GM23338 (cell line): ENCODE data around the gene TMEM219. TPM values are rescaled to one million over a fixed set of nuclear protein-coding genes. Genes with fewer than 3 reads are reported as not detected.

Experiments used
- ATAC-seq: fragments of 200-7000 bp; cut with Tn5 transposase; 3 replicates; pipeline ENCODE4 v1.9.1; 2020
- DNase-seq: peaks from one replicate; pipeline ENCODE4 v3.0.0-alpha.2; 2015; ENCODE audit warnings: low spot score
- H2AFZ ChIP-seq: fragments of 200-600 bp; sonication (generic); 2 replicates; pipeline ENCODE4 v1.8.0; 2016; ENCODE audit warnings: antibody characterized with exemption, mild to moderate bottlenecking, moderate library complexity
- H3F3A ChIP-seq: fragments of 200-600 bp; sonication (generic); replicated peaks from 2 replicates; pipeline ENCODE4 v1.8.0; 2017; ENCODE audit warnings: antibody characterized with exemption, mixed run types, low read depth
- H3K27ac ChIP-seq: fragments of 200-600 bp; sonication (generic); 2 replicates; pipeline ENCODE4 v1.6.1; 2016; ENCODE audit warnings: low read depth
- H3K27me3 ChIP-seq: fragments of 200-600 bp; sonication (generic); 2 replicates; pipeline ENCODE4 v1.8.0; 2016; ENCODE audit warnings: mild to moderate bottlenecking, mixed run types, moderate library complexity; ENCODE audit not compliant: insufficient read depth
- H3K36me3 ChIP-seq: fragments of 200-600 bp; sonication (generic); 2 replicates; pipeline ENCODE4 v1.8.0; 2016; ENCODE audit warnings: mild to moderate bottlenecking; ENCODE audit not compliant: insufficient read depth
- H3K4me1 ChIP-seq: fragments of 200-600 bp; sonication (generic); 2 replicates; pipeline ENCODE4 v1.8.0; 2016; ENCODE audit warnings: mild to moderate bottlenecking, moderate library complexity; ENCODE audit not compliant: insufficient read depth
- H3K4me2 ChIP-seq: fragments of 200-600 bp; sonication (generic); 2 replicates; pipeline ENCODE4 v1.7.1; 2017; ENCODE audit warnings: mixed run types
- H3K4me3 ChIP-seq: fragments of 200-600 bp; sonication (generic); 2 replicates; pipeline ENCODE4 v1.6.1; 2016; ENCODE audit warnings: mixed run types
- H3K79me2 ChIP-seq: fragments of 200-600 bp; sonication (generic); replicated peaks from 2 replicates; pipeline ENCODE4 v1.8.0; 2017; ENCODE audit warnings: mild to moderate bottlenecking; ENCODE audit not compliant: insufficient read depth
- H3K9me2 ChIP-seq: fragments of 200-600 bp; sonication (generic); 2 replicates; pipeline ENCODE4 v1.8.0; 2017; ENCODE audit not compliant: insufficient read depth
- H4K20me1 ChIP-seq: fragments of 200-600 bp; sonication (generic); replicated peaks from 2 replicates; pipeline ENCODE4 v1.8.0; 2017; ENCODE audit warnings: mild to moderate bottlenecking; ENCODE audit not compliant: insufficient read depth
- H3K27ac Mint-ChIP-seq: 2 replicates; pipeline ENCODE4 v1.8.0; 2020; ENCODE audit warnings: inconsistent platforms, mild to moderate bottlenecking, moderate library complexity, mixed read lengths
- H3K27me3 Mint-ChIP-seq: 3 replicates; pipeline ENCODE4 v1.8.0; 2022; ENCODE audit warnings: low read depth, mild to moderate bottlenecking, moderate library complexity, mixed read lengths, inconsistent platforms; ENCODE audit not compliant: insufficient read depth, poor library complexity
- H3K36me3 Mint-ChIP-seq: 3 replicates; pipeline ENCODE4 v1.8.0; 2021; ENCODE audit warnings: low read depth, mild to moderate bottlenecking, inconsistent platforms, moderate library complexity, mixed read lengths
- H3K4me1 Mint-ChIP-seq: 3 replicates; pipeline ENCODE4 v1.8.0; 2020; ENCODE audit warnings: mild to moderate bottlenecking, inconsistent platforms, mixed read lengths
- H3K4me3 Mint-ChIP-seq: 3 replicates; pipeline ENCODE4 v1.8.0; 2021; ENCODE audit warnings: moderate library complexity, mild to moderate bottlenecking, inconsistent platforms, mixed read lengths
- H3K9me3 Mint-ChIP-seq: 3 replicates; pipeline ENCODE4 v1.8.0; 2020; ENCODE audit warnings: moderate library complexity, mild to moderate bottlenecking, inconsistent platforms, mixed read lengths
- JUNB ChIP-seq: IDR thresholded peaks from one replicate; pipeline ENCODE4 v1.6.1; 2016; ENCODE audit warnings: antibody characterized with exemption; ENCODE audit not compliant: unreplicated experiment
- NANOG ChIP-seq: IDR thresholded peaks from 2 replicates; pipeline ENCODE4 v1.6.1; 2016; ENCODE audit warnings: antibody characterized with exemption, borderline replicate concordance
- polyA plus RNA-seq: library from polyadenylated mRNA; unstranded; fragments of >200 nt; fragmentation: Nextera tagmentation; extraction: Ambion mirVana; gene quantifications from 2 replicates; pipeline ENCODE4 v1.2.1, GENCODE V29; 2016
- total RNA-seq: library from RNA; depleted of rRNA; stranded (reverse); fragments of >200 nt; shearing (Covaris generic); gene quantifications from 2 replicates; pipeline ENCODE4 v1.2.3, GENCODE V29; 2014
- TF ChIP-seq, protein P1 (sequence below): fragments of 250-450 bp; sonication (Bioruptor Pico); IDR thresholded peaks from 2 replicates; pipeline ENCODE4 v1.5.0; 2020; ENCODE audit warnings: mild to moderate bottlenecking, moderate library complexity
- TF ChIP-seq, protein P2 (sequence below): IDR thresholded peaks from 2 replicates; pipeline ENCODE4 v1.6.1; 2016; ENCODE audit warnings: antibody characterized with exemption
- TF ChIP-seq, protein P3 (sequence below): IDR thresholded peaks from one replicate; pipeline ENCODE4 v1.6.1; 2018; ENCODE audit warnings: antibody characterized with exemption; ENCODE audit not compliant: unreplicated experiment
- TF ChIP-seq, protein P4 (sequence below), 2 experiments: fragments of 200-600 bp in 1 of 2; sonication (generic) in 1 of 2; conservative IDR thresholded peaks; 2 replicates each; pipeline versions ENCODE4 v1.5.1 to v1.6.1; 2016 to 2017; ENCODE audit warnings: antibody characterized with exemption in 2 of 2, low read depth in 2 of 2, mild to moderate bottlenecking in 2 of 2, moderate library complexity in 1 of 2

The TMEM219 gene
- total and polyA plus RNA-seq, 2 experiments from 2014 or later: 50.0 to 82.3 TPM

DNA sequence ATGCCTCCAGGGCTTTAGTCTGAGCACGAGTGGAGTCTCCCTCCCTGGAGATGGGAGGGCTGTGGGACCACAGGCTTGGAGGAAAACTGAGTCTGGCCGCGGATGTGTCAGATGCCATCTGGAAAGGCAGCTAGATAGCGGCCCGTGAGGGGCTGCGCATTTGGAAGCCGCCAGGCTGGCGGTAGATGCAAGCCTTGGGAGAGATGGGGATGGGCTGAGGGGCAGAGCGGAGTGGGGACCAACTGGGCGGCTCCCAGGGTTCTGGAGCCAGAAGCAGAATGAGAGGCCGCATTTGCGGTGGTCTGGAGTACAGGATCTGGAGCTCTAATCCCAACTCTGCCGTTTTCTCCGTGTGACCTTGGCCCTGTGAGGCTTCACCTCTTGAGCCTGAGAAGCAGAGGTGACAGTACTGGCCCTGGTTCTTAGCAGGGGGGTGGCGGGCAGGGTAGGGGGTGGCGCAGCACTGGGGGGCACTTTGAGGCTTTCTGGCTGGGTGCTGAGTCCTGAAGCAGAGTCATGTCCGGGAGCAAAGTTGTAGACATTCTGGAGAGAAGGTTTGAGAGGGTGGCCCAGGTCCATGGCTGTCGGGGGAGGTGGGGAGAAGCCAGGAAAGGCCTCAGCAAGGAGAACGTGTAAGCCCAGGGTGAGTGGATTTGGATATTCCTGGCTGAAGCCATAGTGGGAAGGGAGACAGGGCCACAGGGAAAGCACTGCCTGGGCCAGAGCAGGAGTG, 40.9 kb downstream of the TMEM219 start:
- peaks cover 5% of the 10 kb centered on the region; the same call in 1 of the 2 replicates for H3K36me3 ChIP-seq
- H3K9me2 ChIP-seq: no peaks in the 10 kb centered on the region
- 0 out of 2 replicates have a peak, but pooled peaks cover 1% of the 10 kb centered on the region for H3F3A ChIP-seq
- Mint-ChIP-seq H3K9me3 (no peaks in the 10 kb centered on the region), H3K27ac (peak overlapping the region; percentile 62; the same call in 1 of the 2 replicates), H3K27me3 (peaks cover 15% of the 10 kb centered on the region), H3K4me3 (no peak overlapping the region; the same call in 2 of the 3 replicates), H3K36me3 (peaks cover 25% of the 10 kb centered on the region), H3K4me1 (peaks cover 41% of the 10 kb centered on the region)
- H3K4me1 ChIP-seq: peaks cover 18% of the 10 kb centered on the region
- H3K27ac ChIP-seq: no peak overlapping the region
- no peak overlapping the region for H3K4me2 ChIP-seq
- H3K79me2 ChIP-seq: no peaks in the 10 kb centered on the region
- no peak for ATAC-seq
- H3K27me3 ChIP-seq: no peaks in the 10 kb centered on the region
- TF ChIP-seq, protein P1, sequence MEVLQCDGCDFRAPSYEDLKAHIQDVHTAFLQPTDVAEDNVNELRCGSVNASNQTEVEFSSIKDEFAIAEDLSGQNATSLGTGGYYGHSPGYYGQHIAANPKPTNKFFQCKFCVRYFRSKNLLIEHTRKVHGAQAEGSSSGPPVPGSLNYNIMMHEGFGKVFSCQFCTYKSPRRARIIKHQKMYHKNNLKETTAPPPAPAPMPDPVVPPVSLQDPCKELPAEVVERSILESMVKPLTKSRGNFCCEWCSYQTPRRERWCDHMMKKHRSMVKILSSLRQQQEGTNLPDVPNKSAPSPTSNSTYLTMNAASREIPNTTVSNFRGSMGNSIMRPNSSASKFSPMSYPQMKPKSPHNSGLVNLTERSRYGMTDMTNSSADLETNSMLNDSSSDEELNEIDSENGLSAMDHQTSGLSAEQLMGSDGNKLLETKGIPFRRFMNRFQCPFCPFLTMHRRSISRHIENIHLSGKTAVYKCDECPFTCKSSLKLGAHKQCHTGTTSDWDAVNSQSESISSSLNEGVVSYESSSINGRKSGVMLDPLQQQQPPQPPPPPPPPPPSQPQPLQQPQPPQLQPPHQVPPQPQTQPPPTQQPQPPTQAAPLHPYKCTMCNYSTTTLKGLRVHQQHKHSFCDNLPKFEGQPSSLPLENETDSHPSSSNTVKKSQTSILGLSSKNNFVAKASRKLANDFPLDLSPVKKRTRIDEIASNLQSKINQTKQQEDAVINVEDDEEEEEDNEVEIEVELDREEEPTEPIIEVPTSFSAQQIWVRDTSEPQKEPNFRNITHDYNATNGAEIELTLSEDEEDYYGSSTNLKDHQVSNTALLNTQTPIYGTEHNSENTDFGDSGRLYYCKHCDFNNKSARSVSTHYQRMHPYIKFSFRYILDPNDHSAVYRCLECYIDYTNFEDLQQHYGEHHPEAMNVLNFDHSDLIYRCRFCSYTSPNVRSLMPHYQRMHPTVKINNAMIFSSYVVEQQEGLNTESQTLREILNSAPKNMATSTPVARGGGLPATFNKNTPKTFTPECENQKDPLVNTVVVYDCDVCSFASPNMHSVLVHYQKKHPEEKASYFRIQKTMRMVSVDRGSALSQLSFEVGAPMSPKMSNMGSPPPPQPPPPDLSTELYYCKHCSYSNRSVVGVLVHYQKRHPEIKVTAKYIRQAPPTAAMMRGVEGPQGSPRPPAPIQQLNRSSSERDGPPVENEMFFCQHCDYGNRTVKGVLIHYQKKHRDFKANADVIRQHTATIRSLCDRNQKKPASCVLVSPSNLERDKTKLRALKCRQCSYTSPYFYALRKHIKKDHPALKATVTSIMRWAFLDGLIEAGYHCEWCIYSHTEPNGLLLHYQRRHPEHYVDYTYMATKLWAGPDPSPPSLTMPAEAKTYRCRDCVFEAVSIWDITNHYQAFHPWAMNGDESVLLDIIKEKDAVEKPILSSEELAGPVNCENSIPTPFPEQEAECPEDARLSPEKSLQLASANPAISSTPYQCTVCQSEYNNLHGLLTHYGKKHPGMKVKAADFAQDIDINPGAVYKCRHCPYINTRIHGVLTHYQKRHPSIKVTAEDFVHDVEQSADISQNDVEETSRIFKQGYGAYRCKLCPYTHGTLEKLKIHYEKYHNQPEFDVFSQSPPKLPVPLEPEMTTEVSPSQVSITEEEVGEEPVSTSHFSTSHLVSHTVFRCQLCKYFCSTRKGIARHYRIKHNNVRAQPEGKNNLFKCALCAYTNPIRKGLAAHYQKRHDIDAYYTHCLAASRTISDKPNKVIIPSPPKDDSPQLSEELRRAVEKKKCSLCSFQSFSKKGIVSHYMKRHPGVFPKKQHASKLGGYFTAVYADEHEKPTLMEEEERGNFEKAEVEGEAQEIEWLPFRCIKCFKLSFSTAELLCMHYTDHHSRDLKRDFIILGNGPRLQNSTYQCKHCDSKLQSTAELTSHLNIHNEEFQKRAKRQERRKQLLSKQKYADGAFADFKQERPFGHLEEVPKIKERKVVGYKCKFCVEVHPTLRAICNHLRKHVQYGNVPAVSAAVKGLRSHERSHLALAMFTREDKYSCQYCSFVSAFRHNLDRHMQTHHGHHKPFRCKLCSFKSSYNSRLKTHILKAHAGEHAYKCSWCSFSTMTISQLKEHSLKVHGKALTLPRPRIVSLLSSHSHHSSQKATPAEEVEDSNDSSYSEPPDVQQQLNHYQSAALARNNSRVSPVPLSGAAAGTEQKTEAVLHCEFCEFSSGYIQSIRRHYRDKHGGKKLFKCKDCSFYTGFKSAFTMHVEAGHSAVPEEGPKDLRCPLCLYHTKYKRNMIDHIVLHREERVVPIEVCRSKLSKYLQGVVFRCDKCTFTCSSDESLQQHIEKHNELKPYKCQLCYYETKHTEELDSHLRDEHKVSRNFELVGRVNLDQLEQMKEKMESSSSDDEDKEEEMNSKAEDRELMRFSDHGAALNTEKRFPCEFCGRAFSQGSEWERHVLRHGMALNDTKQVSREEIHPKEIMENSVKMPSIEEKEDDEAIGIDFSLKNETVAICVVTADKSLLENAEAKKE: no peak
- no peak for DNase-seq
- H3K4me3 ChIP-seq: no peak overlapping the region
- H4K20me1 ChIP-seq: peaks cover 8% of the 10 kb centered on the region; the same call in 1 of the 2 replicates
- H2AFZ ChIP-seq: no peak overlapping the region

DNA sequence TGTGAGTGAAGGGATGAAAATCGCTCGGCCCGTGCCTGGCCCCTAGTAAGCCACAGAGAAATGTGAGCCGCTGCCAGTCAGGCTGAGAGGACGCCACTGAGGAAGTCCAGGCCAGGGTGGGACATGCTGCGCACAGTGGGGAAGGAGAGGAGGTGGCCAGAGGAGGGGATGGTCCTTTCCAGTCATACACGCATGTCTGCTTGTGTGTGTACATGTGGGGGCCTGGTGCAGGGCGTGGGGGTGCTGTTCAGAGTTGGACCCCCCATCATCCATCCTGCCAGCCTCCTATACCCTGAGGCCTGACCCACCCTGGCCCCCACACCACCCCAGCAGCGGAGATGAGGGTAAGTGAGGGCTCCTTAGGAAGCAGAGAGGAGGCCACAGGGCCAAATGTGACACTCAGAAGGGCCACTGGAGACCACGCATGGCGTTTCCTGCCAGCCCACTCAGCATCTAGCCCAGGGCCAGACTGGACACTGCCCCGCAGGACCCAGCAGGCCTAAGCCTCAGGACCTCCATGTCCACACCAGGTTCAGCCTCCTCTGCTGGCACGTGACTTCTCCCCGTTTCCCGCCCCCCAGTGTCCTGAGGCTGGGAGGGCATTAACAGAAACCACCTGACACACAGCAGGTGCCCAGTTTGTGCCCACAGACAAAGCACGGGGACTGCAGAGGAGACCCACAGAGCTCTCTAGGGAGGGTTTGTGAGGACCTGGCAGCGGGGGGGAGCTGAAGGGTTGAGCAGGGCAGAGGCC, 42.0 kb downstream of the TMEM219 start:
- Histone ChIP-seq H3K9me2 (no peaks in the 10 kb centered on the region), H3K4me2 (no peak overlapping the region), H3K79me2 (no peaks in the 10 kb centered on the region), H3K4me1 (peaks cover 18% of the 10 kb centered on the region), H4K20me1 (peaks cover 4% of the 10 kb centered on the region; the same call in 1 of the 2 replicates), H2AFZ (no peak overlapping the region), H3K27me3 (no peaks in the 10 kb centered on the region; the same call in 1 of the 2 replicates), H3K27ac (no peak overlapping the region), H3K36me3 (no peaks in the 10 kb centered on the region), H3F3A (no peaks in the 10 kb centered on the region), H3K4me3 (no peak overlapping the region)
- H3K4me3 Mint-ChIP-seq: no peak overlapping the region
- peaks cover 46% of the 10 kb centered on the region for H3K4me1 Mint-ChIP-seq
- no peak for DNase-seq
- H3K27ac Mint-ChIP-seq: 0 out of 2 replicates have a peak overlapping the region, but pooled peaks have one; percentile 72
- H3K9me3 Mint-ChIP-seq: no peaks in the 10 kb centered on the region
- H3K36me3 Mint-ChIP-seq: peaks cover 15% of the 10 kb centered on the region; the same call in 2 of the 3 replicates
- peaks cover 15% of the 10 kb centered on the region for H3K27me3 Mint-ChIP-seq
- ATAC-seq: no peak
- TF ChIP-seq JUNB (no peak), NANOG (no peak)
- TF ChIP-seq, protein P2, sequence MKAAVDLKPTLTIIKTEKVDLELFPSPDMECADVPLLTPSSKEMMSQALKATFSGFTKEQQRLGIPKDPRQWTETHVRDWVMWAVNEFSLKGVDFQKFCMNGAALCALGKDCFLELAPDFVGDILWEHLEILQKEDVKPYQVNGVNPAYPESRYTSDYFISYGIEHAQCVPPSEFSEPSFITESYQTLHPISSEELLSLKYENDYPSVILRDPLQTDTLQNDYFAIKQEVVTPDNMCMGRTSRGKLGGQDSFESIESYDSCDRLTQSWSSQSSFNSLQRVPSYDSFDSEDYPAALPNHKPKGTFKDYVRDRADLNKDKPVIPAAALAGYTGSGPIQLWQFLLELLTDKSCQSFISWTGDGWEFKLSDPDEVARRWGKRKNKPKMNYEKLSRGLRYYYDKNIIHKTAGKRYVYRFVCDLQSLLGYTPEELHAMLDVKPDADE: no peak
- TF ChIP-seq, protein P3, sequence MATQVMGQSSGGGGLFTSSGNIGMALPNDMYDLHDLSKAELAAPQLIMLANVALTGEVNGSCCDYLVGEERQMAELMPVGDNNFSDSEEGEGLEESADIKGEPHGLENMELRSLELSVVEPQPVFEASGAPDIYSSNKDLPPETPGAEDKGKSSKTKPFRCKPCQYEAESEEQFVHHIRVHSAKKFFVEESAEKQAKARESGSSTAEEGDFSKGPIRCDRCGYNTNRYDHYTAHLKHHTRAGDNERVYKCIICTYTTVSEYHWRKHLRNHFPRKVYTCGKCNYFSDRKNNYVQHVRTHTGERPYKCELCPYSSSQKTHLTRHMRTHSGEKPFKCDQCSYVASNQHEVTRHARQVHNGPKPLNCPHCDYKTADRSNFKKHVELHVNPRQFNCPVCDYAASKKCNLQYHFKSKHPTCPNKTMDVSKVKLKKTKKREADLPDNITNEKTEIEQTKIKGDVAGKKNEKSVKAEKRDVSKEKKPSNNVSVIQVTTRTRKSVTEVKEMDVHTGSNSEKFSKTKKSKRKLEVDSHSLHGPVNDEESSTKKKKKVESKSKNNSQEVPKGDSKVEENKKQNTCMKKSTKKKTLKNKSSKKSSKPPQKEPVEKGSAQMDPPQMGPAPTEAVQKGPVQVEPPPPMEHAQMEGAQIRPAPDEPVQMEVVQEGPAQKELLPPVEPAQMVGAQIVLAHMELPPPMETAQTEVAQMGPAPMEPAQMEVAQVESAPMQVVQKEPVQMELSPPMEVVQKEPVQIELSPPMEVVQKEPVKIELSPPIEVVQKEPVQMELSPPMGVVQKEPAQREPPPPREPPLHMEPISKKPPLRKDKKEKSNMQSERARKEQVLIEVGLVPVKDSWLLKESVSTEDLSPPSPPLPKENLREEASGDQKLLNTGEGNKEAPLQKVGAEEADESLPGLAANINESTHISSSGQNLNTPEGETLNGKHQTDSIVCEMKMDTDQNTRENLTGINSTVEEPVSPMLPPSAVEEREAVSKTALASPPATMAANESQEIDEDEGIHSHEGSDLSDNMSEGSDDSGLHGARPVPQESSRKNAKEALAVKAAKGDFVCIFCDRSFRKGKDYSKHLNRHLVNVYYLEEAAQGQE: no peak
- TF ChIP-seq, protein P4, sequence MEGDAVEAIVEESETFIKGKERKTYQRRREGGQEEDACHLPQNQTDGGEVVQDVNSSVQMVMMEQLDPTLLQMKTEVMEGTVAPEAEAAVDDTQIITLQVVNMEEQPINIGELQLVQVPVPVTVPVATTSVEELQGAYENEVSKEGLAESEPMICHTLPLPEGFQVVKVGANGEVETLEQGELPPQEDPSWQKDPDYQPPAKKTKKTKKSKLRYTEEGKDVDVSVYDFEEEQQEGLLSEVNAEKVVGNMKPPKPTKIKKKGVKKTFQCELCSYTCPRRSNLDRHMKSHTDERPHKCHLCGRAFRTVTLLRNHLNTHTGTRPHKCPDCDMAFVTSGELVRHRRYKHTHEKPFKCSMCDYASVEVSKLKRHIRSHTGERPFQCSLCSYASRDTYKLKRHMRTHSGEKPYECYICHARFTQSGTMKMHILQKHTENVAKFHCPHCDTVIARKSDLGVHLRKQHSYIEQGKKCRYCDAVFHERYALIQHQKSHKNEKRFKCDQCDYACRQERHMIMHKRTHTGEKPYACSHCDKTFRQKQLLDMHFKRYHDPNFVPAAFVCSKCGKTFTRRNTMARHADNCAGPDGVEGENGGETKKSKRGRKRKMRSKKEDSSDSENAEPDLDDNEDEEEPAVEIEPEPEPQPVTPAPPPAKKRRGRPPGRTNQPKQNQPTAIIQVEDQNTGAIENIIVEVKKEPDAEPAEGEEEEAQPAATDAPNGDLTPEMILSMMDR (conservative IDR thresholded peaks at IDR 0.05; ENCODE audit: low read depth in 2 of 2): no peak
